ENCODE measurements around the gene OR9I1.

Gene OR9I1

GRCh38 chr11:58125469-58125868 is at the start of gene OR9I1:
OR9I1 (minus strand) TSS chr11:58125530; CDS start chr11:58119444, 6,086 bp downstream.
- no peak for DNase-seq (ENCODE audit: low read depth)

- no peak for DNase-seq (ENCODE audit: low read depth)
Observed at GRCh38 chr11:58165504-58166106, 40.3 kb upstream of the OR9I1 start.

- DNase-seq (ENCODE audit: low read depth): no peak
Observed at GRCh38 chr11:58164990-58165389, 39.7 kb upstream of the OR9I1 start.

DNA sequence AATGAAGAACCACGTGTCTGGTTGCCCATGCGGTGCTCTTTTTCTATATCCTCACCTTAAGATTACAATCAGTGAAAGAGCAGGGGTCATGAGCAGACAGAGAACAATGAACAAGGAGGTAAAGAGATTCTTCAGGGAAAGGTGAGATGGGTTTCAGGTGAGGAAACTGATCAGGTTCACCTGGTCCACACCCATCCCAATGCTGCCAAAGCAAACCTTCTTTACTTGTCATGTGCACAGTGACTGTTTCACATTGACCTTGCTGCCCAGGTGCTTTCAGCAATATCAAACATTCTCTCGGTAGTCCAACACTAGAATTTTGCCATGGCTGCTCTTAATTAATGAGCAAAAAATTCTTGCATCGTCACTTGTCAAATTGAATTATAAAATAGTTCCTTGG is 39.1 kb upstream of the OR9I1 start:
- no peak for DNase-seq (ENCODE audit: low read depth)

DNA sequence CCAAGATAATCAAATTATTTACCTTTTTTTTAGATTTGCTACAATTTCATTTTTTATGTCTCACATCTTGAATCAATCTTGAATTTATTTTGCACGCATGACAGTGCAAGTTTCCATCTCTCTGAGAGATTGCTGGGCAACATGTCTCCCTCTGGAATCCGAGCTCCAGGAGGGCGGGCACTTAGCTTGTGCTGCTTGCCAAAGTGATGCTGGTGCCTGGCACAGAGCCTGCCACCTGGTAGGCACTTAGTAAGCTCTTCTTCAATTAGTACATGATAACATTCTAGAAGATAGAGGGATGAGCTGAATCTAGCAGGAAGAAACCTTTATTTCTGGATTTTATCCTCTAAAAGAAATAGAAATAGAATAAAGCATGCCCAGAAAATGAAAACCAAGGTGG is 27.5 kb upstream of the OR9I1 start:
- no peak for DNase-seq (ENCODE audit: low read depth)

DNA sequence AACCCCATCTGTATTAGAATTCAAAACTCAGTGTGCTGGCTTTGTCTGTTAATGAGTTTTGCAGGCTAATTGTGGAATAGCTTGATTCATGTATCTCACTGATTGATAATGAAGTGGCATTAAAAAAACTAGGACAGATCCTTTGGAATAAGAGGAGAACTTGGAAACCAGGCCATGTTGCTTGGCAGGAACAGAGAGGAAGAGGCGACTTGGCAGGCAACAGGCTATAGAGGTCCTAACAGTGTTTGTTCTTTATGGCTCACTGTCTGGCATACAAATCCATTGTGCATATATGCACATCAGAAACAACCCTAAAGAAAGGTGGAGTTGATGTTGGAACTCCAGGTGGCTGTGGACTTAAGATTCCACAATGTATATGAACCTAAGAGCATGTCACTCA is 17.4 kb upstream of the OR9I1 start:
- DNase-seq (ENCODE audit: low read depth): no peak

GRCh38 chr11:58135171-58135570 is 9.8 kb upstream of the OR9I1 start:
- DNase-seq (ENCODE audit: low read depth): no peak

DNA sequence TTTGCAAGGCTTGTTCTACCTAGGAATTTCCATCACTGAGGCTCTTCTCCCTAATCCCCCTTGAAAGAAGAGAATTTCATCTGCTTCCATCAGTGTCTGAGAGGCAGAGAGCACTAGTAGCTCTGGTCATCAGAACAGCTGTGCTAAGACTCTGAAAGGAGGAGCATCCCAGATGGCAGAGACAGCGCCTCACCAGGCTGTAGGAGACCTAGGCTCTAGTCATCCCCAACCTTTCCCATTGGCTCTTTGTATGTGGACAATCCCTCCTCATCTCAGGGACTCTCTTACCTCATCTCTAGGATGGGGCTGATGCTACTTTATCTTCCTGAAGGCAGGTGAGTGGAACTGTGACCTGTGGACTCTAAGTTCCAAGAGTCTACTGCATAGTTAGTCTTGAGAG is 8.8 kb upstream of the OR9I1 start:
- no peak for DNase-seq (ENCODE audit: low read depth)

- no peak for DNase-seq (ENCODE audit: low read depth)
Observed at GRCh38 chr11:58133309-58134076, 8.2 kb upstream of the OR9I1 start.

- no peak for DNase-seq (ENCODE audit: low read depth)
Observed at GRCh38 chr11:58127350-58127749, 2.0 kb upstream of the OR9I1 start.

GRCh38 chr11:58121096-58121495 is 4.2 kb downstream of the OR9I1 start:
- DNase-seq (ENCODE audit: low read depth): no peak

GRCh38 chr11:58097437-58097836 is 27.9 kb downstream of the OR9I1 start:
- DNase-seq (ENCODE audit: low read depth): no peak

DNA sequence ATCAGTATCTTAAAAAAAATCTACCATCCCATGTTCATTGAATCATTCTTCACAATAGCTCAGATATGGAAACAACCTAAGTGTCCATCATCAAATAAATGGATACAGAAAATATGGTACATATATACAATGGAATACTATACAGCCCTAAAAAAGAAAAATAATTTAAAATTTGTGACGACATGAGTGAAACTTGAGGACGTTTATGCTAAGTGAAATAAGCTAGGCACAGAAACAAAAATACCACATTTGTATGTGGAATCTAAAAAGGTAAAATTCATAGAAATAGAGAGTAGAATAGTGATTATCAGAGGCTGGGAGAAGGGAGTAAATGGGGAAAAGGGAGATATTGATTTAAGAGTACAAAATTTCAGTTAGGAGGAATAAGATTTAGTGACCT is 38.8 kb downstream of the OR9I1 start:
- DNase-seq (ENCODE audit: low read depth): no peak

GRCh38 chr11:58075781-58076180 is 49.5 kb downstream of the OR9I1 start:
- DNase-seq (ENCODE audit: low read depth): no peak

GRCh38 chr11:58070585-58070984 is 54.7 kb downstream of the OR9I1 start:
- DNase-seq (ENCODE audit: low read depth): no peak

DNA sequence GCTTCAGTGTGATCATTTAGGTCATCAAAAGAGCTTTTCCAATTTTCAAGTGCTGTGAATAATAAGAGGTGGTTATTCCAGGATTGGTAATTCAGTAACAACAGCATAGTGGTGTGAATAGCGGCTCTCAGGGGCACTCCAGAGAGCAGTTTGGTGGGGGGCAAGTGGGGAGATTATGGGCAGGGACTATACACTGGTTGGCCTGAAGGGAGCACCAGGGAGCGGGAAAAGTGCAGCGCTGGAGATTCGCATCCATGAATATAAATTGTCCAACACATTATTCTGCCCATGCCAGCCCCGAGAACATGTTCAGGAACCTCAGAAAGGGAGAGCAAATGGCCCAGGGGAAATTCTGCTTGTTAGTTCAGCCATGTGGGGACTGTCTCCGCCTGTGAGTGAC is 56.7 kb downstream of the OR9I1 start:
- no peak for DNase-seq (ENCODE audit: low read depth)

DNA sequence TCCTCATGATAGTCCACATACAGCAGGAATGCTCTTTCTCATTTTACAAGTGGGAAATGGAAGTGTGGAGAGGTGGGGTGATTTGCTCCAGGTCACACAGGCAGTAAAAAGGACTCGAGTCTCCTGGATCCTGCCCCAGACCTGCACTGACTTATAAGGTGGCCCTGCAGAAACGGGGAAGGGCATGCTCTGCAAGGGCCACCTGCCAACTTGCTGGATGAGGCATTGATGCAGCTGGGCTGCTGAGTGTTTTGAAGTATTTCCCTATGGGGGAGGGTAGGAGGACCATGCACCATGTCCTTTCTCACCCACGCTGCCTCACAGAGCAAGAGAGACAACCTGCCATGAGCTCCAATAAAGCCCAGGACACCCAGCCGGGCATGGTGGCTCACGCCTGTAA is 57.6 kb downstream of the OR9I1 start:
- DNase-seq (ENCODE audit: low read depth): no peak

All from non-pigmented ciliary epithelial cell (primary cell).